OCI-LY1 (cell line): ENCODE results near the gene GAL3ST2.

Source experiments
- EZH2 ChIP-seq: fragments of 200-600 bp; sonication (generic), shearing (Covaris generic); IDR thresholded peaks from 2 replicates; pipeline ENCODE4 v1.8.0; 2017; ENCODE audit warnings: borderline replicate concordance, mixed run types, mild to moderate bottlenecking, antibody characterized with exemption, low read length, moderate library complexity, mixed read lengths
- TF ChIP-seq, protein P1 (sequence below): fragments of 200-600 bp; sonication (generic), shearing (Covaris generic); IDR thresholded peaks from 2 replicates; pipeline ENCODE4 v1.5.1; 2017; ENCODE audit warnings: mild to moderate bottlenecking, antibody characterized with exemption, low read length, moderate library complexity, mixed read lengths

- TF ChIP-seq, protein P1, sequence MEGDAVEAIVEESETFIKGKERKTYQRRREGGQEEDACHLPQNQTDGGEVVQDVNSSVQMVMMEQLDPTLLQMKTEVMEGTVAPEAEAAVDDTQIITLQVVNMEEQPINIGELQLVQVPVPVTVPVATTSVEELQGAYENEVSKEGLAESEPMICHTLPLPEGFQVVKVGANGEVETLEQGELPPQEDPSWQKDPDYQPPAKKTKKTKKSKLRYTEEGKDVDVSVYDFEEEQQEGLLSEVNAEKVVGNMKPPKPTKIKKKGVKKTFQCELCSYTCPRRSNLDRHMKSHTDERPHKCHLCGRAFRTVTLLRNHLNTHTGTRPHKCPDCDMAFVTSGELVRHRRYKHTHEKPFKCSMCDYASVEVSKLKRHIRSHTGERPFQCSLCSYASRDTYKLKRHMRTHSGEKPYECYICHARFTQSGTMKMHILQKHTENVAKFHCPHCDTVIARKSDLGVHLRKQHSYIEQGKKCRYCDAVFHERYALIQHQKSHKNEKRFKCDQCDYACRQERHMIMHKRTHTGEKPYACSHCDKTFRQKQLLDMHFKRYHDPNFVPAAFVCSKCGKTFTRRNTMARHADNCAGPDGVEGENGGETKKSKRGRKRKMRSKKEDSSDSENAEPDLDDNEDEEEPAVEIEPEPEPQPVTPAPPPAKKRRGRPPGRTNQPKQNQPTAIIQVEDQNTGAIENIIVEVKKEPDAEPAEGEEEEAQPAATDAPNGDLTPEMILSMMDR = no peak
- no peak for TF ChIP-seq EZH2
Observed at GRCh38 chr2:241754042-241754441, 22.6 kb upstream of the GAL3ST2 start.
